DMS 273 treated with DMSO at 0.1 percent for 48 hours (cell line): Measurements from ENCODE around the gene ARMH1.

ENCODE experiments used
- DNase-seq: peaks from one replicate; lab custom pipeline; 2025; lab: John Stamatoyannopoulos, UW

The ARMH1 gene

GRCh38 chr1:44674113-44675000 is at the start of gene ARMH1, which contains the start of gene TMEM53:
Gene ARMH1, plus strand, starts transcription at chr1:44674714. Its CDS starts 14,984 bp downstream, at chr1:44689698.
Gene TMEM53, minus strand, starts transcription at chr1:44674481. Its CDS starts 90 bp downstream, at chr1:44674391.
- DNase-seq = peak; percentile 98

- DNase-seq = no peak
Measured at GRCh38 chr1:44625348-44625747, 49.2 kb upstream of the ARMH1 start.

DNA sequence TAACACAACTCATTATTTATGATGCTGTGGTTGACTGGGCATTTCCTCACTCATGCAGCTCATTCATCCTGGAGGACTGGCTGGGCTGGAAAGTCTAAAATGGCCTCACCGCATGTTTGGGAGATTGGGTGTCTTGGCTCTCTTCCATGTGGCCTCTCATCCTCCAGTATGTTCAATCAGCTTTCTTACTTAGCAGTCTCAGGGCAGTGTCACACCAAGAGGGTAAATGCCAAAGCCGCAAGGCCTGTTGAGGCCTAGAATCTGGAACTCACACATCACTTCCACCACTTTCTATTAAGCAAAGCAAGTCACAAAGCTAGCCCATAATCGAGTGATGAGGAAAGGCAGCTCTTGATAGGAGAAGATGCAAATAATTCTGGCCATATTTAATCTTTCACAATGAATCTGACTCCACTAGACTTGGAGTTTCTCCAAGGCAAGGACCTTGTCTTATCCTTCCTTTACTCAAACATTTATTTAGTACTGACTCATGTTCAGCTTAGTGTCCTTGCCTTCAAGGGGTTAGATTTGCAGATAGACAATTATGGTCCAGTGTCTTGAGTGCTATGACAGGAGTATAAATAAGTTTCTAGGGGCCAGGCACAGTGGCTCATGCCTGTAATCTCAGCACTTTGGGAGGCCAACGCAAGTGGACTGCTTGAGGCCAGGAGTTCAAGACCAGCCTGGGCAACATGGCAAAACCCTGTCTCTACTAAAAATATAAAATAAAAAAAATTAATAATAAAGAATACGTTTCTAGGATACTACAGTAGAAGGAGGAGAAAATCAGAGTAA is 45.4 kb upstream of the ARMH1 start:
- no peak for DNase-seq

GRCh38 chr1:44630116-44630515 is 44.4 kb upstream of the ARMH1 start:
- DNase-seq = no peak

DNA sequence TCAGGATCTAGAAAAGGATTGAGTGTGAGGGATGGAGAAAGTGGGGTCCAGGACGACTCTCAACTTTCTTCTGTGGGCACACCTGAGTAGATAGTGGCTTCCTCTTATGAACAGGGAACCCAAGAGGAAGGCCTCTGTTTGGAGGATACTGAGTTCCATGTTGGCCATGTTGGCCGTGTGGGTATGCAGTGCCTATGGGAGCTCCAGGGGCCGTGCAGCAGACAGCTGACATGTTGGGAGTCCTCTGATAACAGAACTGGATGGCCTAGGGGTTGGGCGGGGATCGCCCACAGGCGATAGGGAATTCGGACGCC is 43.2 kb upstream of the ARMH1 start:
- no peak for DNase-seq

DNA sequence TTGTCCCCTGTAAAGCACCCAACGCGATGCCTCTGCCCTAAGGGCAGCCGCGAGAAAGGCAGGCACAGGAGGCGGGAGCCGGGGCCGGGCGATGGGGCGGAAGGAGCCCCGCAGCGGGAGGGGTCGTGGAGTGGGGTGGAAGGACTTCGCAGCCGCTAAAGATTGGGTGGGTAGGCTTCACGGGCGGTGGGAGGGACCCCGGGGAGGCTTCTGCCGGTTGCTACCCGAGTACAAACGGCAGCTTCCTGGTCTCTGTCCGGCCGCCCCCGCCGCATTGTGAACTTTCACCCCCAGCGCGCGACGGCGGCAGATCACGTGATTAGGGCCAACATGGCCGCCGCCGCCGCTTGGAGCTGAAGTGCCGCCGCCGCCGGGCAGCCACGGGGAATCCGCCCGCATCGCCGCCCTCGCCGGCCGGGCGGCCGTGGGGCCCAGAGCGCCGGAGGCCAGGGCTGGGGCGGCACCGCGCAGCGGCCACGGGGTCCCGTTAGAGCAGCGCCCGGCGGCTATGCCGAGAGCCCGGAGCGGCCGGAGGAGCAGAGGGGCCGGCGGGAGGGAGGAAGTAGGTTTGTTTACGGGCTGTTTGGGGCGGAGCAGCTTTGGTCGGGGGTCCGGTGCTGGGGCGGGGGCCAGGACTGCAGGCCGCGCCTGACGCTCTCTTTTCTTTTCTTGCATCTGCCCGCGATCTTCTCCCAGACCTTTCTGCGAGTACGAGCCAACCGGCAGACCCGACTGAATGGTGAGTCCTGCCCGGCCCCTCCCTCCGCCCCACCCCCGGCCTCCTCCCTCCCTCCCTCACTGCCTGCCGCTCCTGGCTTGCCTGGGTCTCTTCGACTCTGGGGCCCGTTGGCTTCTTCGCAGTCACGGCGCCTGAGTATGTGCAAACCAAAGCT is 42.6 kb upstream of the ARMH1 start:
- DNase-seq = peak; percentile 75

- no peak for DNase-seq
Measured at GRCh38 chr1:44632598-44632997, 41.9 kb upstream of the ARMH1 start.

DNA sequence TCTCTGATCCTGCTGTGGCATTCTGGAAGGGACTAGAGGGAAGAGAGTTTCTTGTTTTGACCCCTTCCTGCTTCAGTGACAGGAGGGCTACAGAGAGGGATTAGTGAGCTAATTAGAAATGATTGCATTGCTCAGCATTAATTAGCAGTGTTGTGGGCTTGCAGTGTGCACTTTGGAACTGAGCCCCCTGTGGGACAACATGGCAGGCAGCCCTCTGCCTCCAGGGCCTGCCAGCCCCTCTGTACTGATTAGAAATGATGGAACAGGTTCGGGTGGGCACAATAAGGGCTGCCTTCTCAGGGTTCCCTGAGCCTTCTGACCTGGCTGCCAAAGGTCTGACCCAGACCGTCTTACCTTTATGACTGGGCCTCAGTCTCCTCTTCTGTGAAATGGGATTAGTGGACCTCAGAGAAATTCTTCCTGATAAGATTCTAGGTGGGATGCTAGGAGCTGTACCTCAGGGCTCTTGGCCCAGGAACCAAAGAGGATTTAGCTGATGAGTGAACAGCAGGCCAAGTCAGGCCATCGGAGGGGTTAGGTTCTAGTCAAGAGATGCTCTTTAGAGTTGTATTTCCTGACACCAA is 39.8 kb upstream of the ARMH1 start:
- DNase-seq = no peak

DNA sequence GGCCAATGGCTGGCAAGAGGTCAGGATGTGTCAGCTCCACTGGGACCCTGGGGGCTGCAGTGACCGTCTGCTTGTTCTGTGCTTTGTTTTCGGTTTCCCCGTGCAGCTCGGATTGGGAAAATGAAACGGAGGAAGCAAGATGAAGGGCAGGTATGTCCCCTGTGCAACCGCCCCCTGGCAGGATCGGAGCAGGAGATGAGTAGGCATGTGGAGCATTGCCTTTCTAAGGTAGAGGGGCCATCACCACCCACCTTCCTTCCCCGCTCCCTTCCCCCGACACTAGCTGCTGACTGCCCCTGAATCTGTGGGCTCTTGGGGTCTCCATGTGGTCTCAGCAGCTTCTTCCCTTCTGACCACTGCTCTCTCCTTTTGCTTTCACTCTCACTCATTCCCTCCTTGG is 39.1 kb upstream of the ARMH1 start:
- no peak for DNase-seq

- DNase-seq = no peak
Measured at GRCh38 chr1:44636083-44636687, 38.3 kb upstream of the ARMH1 start.

DNA sequence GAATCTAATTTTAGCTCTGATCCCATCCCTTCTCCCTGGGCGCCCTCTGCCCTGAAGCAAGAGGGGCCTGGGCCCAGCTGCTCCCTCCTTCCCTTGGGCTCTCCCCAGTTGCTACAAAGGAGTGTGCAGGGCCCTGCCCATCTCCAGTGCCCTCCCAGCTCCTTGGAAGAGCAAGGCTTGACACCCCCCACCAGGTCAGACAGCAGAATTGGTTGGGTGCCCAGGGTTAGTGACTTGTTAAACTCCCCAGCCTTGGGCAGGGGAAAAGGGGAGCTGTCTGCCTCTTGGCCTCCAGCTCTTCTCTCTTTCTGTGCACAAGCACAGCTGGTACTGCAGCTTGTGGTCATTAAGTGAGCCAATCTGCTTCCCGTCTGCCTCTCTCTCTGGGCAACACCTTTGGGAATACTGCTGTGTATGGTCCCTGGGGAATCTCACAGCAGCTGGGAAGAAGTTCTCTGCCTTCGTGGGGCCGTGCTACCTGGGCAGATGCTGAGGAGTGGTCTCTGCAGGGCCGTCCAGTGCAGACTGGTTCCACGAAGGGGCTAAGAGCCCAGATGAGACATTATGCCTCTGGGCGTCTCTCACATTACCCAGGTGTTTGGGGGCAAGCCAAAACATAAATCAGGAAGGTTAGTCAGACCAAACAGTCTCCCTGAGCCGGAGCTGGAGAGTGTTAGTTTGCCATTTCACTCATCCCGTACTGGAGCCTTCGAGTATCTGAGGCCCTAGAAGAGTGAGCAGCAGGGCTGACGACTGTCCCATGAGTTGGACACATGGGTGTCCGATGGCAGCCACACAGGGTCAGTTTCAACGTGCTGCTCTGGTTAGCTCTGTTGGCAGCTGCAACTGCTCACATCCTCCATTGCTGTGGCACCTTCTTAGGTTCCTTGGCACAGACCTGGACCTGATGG is 37.6 kb upstream of the ARMH1 start:
- DNase-seq = peak; percentile 90

DNA sequence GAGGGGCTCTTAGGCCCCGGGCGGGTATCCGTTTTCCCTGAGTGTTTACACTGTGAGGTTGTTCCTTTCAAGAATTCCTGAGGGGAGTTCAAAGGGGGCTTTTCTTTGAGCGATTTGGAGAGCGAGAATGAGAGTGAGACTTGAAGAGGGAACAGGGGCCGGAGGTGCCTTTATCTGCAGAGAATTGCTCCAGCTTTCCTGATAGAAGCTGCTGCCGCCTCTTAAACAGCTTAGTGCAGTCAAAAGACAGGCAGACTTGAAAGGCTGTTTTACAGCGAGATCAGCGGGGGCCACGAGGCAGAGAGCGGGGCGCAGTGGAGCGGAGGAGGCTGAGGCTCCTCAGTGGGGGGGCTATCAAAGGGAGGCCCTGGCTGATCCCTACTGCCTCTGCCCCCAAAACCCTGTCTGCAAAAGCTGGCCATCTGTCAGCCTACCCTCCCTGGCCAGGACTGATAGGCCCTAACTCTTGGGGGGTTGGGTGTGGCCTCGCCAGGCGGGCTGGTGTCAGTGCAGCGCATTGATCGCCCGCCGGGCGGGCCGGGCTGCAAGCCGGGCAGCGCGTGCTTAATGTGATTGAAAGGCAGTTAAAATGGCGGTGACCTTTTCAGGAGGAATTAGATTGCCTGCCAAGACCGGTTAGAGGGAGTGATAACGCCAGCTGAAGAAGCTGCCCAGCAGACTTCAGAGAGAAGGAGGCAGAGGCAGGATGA is 36.7 kb upstream of the ARMH1 start:
- DNase-seq = no peak

DNA sequence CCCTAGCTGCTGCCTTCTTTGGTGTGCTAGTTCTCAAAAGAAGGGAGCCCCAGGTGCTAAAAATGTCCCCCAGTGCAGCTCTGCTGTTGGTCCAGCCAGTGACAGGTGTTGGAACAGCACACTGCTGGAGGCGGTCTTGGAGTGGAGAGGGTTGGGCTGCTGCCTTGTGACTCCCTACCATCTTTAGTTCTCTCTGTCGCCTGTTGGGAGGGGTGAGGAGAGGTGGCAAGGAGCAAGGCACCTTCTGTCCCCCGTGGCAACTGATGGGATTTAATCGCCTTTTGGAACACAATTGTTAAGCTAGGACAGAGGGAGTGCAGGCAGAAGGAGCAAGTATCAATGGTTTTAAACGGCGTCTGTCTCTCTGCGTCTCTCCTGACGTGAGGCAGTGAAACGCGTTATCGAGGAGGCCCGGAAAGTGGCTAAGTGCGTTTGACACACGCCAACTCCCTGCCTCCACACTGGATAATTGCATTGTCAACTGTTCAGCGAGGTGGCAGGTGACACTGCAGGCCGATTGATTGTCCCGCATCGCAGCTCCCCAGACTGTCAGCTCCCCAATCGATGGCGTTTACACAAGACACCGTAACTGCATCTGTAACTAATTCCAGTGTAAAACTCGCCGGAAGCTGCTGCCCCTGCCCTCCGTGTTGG is 34.2 kb upstream of the ARMH1 start:
- DNase-seq = no peak

GRCh38 chr1:44641126-44642102 is 33.1 kb upstream of the ARMH1 start:
- DNase-seq = no peak

DNA sequence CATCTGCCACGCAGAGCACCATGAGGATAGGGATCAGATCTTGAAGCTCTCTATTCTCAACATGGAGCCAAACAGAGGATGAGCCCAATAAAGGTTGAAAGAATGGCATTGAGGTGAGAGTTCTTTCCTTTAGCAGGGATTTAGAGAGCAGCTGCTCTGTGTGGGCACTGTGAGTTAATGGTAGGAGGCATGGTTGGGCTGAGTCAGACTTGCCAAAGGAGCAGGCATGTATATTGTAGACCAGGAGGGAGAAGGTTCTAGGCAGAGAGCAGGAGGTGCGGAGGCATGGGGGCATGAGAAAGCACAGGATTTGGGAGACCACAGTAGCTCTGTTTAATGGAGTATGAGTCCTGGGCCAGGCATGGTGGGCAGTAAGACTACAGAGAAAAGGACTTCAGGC is 32.3 kb upstream of the ARMH1 start:
- no peak for DNase-seq

DNA sequence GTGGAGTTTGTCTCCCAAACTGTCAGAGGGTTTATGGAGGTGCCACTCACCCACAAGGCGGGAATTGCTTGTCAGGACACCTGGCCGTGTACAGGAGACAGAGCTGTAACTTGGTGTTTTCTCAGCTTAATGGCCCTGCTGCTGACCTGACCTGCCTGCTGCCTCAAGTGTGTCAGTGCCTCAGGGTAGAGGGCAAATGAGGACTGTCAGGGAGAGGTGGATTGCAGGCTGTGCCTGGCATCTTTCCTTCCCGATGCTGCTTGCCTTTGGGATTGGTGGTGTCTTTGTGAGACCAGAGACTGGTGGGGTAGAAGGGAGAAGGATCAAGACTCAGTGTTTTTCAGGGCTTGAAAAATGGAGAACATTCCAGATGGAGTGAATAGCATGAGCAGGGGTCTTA is 31.6 kb upstream of the ARMH1 start:
- no peak for DNase-seq

DNA sequence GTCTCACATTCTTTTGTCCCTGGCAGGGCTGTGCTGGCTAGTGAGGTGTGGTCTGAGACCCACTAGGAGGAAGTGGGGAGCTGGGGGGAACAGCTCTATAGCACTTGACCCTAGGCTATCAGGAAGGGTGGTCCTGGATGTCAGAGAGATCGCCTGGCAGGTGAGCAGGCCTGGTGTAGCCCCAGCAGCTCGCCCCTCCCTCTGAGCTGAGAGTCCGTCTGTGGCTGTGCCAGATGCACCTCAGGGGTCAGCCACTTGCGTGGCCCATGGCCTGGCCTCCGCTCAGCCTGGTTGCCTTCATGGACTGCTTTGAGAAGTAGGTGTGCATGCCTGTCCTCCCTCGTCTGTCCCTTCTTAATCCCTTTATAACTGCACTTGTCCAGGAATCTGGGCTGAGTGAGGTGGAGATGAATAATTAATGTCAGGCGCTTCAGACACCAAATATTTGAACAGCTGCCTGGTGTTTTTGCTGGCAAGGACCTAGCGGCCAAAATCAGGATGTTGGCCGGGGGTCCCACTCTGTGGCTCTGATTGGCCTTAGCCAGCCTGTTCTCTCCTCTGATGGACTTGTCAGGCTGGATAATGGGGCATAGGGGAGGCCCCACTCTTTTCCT is 30.7 kb upstream of the ARMH1 start:
- DNase-seq = no peak
